ENCODE results near the gene MRPL34. TPM values are rescaled to one million over a fixed set of nuclear protein-coding genes. Genes with fewer than 3 reads are reported as not detected.

MRPL34 gene
- total and polyA plus RNA-seq, 9 of the 15 experiments (the other 6 are each of a cell fraction or from before 2014, with no cell fraction given), result 11.5 to 256 (median 72.5) TPM

- TF ChIP-seq, protein P1, sequence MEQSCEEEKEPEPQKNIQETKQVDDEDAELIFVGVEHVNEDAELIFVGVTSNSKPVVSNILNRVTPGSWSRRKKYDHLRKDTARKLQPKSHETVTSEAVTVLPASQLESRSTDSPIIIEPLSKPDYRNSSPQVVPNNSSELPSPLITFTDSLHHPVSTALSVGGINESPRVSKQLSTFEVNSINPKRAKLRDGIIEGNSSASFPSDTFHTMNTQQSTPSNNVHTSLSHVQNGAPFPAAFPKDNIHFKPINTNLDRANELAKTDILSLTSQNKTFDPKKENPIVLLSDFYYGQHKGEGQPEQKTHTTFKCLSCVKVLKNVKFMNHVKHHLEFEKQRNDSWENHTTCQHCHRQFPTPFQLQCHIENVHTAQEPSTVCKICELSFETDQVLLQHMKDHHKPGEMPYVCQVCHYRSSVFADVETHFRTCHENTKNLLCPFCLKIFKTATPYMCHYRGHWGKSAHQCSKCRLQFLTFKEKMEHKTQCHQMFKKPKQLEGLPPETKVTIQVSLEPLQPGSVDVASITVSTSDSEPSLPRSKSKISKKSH (CRISPR knock-in tag; IDR thresholded peaks at IDR 0.05), result no peak
- TF ChIP-seq ESRRA (IDR thresholded peaks at IDR 0.05; ENCODE audit: borderline replicate concordance, low read depth), result peak; percentile 61; the same call in 1 of the 2 replicates
- TF ChIP-seq GATA2 (CRISPR knock-in tag; IDR thresholded peaks at IDR 0.05), result no peak
- no peak for TF ChIP-seq TCF15 (CRISPR knock-in tag; IDR thresholded peaks at IDR 0.05)
- TF ChIP-seq, protein P2, sequence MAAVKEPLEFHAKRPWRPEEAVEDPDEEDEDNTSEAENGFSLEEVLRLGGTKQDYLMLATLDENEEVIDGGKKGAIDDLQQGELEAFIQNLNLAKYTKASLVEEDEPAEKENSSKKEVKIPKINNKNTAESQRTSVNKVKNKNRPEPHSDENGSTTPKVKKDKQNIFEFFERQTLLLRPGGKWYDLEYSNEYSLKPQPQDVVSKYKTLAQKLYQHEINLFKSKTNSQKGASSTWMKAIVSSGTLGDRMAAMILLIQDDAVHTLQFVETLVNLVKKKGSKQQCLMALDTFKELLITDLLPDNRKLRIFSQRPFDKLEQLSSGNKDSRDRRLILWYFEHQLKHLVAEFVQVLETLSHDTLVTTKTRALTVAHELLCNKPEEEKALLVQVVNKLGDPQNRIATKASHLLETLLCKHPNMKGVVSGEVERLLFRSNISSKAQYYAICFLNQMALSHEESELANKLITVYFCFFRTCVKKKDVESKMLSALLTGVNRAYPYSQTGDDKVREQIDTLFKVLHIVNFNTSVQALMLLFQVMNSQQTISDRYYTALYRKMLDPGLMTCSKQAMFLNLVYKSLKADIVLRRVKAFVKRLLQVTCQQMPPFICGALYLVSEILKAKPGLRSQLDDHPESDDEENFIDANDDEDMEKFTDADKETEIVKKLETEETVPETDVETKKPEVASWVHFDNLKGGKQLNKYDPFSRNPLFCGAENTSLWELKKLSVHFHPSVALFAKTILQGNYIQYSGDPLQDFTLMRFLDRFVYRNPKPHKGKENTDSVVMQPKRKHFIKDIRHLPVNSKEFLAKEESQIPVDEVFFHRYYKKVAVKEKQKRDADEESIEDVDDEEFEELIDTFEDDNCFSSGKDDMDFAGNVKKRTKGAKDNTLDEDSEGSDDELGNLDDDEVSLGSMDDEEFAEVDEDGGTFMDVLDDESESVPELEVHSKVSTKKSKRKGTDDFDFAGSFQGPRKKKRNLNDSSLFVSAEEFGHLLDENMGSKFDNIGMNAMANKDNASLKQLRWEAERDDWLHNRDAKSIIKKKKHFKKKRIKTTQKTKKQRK (IDR thresholded peaks at IDR 0.05; ENCODE audit: borderline replicate concordance, low read depth, low read length), result peak; percentile 76; the same call in 1 of the 2 replicates
- TF ChIP-seq FOXK1 (CRISPR knock-in tag; IDR thresholded peaks at IDR 0.05; ENCODE audit: borderline replicate concordance), result peak; percentile 90; the same call in 1 of the 2 replicates
- no peak for TF ChIP-seq SIX5 (IDR thresholded peaks at IDR 0.05; ENCODE audit: borderline replicate concordance in 1 of 2, insufficient read depth in 1 of 2, low read depth in 1 of 2, low read length in 2 of 2)
- no peak for TF ChIP-seq PPARD (CRISPR knock-in tag; IDR thresholded peaks at IDR 0.05)
- peak; percentile 87 for TF ChIP-seq FOS (IDR thresholded peaks at IDR 0.05; ENCODE audit: extremely low read depth, insufficient read length)
- peak; percentile 80 for TF ChIP-seq RBFOX2 (IDR thresholded peaks at IDR 0.05; ENCODE audit: low read depth, low read length)
- no peak for TF ChIP-seq ZNF140 (CRISPR knock-in tag; IDR thresholded peaks at IDR 0.05)
- no peak for TF ChIP-seq ZNF561 (CRISPR knock-in tag; conservative IDR thresholded peaks at IDR 0.05)
- TF ChIP-seq, protein P3, sequence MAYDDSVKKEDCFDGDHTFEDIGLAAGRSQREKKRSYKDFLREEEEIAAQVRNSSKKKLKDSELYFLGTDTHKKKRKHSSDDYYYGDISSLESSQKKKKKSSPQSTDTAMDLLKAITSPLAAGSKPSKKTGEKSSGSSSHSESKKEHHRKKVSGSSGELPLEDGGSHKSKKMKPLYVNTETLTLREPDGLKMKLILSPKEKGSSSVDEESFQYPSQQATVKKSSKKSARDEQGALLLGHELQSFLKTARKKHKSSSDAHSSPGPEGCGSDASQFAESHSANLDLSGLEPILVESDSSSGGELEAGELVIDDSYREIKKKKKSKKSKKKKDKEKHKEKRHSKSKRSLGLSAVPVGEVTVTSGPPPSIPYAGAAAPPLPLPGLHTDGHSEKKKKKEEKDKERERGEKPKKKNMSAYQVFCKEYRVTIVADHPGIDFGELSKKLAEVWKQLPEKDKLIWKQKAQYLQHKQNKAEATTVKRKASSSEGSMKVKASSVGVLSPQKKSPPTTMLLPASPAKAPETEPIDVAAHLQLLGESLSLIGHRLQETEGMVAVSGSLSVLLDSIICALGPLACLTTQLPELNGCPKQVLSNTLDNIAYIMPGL (CRISPR knock-in tag; IDR thresholded peaks at IDR 0.05), result peak; percentile 71; the same call in 1 of the 2 replicates
- TF ChIP-seq TSHZ1 (CRISPR knock-in tag; IDR thresholded peaks at IDR 0.05), result no peak
Measured at GRCh38 chr19:17303167-17303939, 2.3 kb upstream of the MRPL34 start, which contains the start of gene ABHD8 (continued).

Data from K562 (cell line).